Left lobe of liver (tissue), 2 donors: Measurements from ENCODE around the gene CALCOCO2. TPM values are rescaled to one million over a fixed set of nuclear protein-coding genes. Genes with fewer than 3 reads are reported as not detected.
A peak's percentile ranks its signal among the peaks of the same experiment; 100 is the strongest.
"Not testable (repeated sequence)": the region's sequence is repeated elsewhere in the genome, so short reads cannot be mapped to it uniquely, and the experiment has no call there.

Source experiments
- ATAC-seq: fragments of 200-7000 bp; cut with Tn5 transposase; one replicate; pipeline ENCODE4 v1.9.1; 2020; ENCODE audit warnings: mild to moderate bottlenecking, moderate library complexity
- DNase-seq: peaks from one replicate; pipeline ENCODE4 v3.0.0-alpha.2; 2020; ENCODE audit warnings: low spot score
- total RNA-seq: library from RNA; stranded (reverse); gene quantifications from one replicate; pipeline ENCODE4 v1.2.1, GENCODE V29; 2021
- donor health status: DM: no; HTN: no; CAD: no; lungs with moderate emphysema.
- donor health status: DM: no; HTN: yes; CAD: no.

CALCOCO2 gene, protein sequence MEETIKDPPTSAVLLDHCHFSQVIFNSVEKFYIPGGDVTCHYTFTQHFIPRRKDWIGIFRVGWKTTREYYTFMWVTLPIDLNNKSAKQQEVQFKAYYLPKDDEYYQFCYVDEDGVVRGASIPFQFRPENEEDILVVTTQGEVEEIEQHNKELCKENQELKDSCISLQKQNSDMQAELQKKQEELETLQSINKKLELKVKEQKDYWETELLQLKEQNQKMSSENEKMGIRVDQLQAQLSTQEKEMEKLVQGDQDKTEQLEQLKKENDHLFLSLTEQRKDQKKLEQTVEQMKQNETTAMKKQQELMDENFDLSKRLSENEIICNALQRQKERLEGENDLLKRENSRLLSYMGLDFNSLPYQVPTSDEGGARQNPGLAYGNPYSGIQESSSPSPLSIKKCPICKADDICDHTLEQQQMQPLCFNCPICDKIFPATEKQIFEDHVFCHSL
- 66.8 TPM for total RNA-seq

DNA sequence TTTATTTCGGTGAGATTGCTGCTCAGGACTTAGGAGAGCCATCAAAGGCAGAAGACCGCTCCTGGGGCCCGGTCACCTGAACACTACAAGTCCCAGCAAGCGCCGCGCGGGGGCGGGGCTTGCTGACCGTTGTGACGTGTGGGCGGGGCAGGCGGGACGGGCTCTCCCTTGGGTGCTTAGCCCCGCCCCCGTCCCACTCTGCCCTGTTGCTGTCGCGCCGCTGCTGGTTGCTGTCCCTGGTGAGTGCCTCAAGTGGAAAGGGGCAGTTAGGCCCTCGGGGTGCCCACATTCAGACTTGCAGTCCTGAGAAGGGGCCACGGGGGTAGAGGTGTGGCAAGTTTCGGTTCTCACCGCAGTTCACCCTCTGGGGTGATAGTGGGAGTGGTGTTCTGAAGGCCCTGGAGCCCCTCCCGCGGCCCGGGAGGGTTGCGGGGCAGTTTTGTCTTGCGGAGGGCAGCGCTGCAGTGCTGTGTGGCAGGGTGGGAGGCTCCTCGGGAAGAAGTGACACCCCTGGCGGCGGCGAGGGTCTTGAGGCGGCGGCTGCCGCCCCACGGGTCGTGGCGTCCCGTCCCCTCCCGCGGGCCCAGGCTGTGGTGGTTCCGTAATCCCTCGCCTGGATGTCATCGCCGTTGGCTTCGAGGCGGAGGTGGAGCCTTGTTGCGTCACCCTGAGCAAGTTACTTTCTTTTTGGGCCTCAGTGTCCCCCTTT is at the start of gene CALCOCO2:
CALCOCO2 (plus strand) TSS at position 196 of the 709 bp plus-strand sequence. CDS start 10,673 bp downstream, outside the sequence.
- peak; percentile 97 for ATAC-seq

DNA sequence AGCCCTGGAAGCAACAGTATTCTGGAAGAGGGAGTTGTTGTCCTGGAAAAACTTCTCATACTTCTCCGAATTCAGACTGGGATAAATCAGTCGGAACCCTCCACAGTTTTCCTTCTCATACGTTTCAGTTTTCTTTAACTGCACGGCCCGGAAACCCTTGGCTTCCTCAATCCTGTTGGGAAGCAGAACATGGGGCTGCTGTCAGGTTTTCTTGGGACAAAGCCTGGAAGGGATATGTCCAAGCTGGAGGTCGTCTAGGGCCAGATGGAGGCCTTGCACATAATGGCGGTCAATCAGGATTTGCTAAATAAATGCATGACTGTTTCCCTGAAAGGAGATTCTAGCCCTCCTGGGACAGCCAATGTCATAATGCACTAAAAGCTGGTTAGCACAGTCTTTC is 43.0 kb upstream of the CALCOCO2 start:
- no peak for DNase-seq
- ATAC-seq = no peak

More for the DNA sequence above, at the start of gene CALCOCO2:
- DNase-seq = peak; percentile 93

DNA sequence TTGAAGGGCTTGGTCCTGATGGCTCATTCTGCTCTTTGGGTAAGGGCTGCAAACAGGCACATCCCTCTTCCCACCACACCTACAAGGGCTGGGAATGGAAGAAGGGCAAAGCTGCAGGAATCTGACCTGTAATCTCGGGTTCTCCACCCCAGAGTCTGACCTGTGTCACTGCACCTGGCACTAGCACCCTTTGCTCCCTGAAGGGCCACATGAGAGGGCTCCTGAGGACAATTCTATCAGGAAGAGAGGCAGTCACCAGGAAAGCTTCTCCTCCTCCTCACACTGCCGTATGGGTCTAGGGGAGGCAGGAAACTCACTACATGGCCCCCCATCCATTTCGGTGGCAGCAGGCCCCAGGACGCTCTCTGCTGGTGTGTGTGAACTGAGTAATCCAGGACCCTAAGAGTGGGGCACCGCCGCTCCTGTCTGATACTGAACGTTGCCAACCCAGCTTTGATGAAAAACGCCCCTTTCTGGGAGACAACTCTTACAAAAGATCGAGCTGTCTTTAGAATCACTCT is 40.2 kb upstream of the CALCOCO2 start:
- peak; percentile 21 for ATAC-seq
- no peak for DNase-seq

DNA sequence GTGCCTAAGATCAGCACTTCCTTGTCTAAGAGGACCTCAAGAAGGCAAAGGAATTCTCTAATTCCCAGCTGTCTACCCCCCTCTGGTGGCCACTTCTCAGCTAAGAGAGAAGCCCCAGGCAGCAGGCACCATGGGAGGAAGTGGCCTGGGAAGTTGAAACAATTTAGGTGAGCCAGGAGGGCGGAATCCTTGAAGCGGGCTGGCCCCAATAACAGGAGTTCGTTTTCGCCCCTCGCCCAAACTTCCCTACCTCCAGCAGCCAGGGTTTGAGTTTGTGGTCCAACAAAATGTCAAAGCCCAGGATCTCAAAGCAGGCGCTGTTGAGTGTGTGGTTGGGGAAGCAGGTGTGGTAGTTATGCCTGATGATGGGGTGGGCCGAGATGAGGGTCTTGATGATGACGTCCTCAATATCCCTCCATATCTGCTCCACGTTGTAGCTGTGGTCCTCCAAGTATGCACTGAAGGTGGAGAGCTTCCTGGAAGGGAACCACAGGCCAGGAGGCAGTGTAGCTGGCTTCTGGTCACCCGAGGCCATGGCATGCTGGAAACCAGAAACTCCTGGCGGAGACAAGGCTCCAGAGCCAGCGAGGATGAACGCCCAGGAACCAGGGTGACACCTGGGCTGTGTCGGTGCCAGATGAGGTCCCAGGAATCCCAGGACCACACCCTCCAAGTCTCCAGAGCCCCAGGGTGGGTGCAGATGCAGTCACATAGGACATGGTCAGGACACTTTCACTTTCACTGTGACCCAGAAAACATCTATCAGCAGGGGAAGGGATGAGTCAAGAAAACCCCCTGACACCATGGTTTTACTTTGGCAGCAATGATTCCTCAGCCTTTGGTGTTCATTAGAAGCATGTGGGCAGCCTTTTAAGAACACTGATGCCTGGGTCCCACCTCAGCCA is 39.5 kb upstream of the CALCOCO2 start:
- ATAC-seq (peak; percentile 71), DNase-seq (peak; percentile 62)

DNA sequence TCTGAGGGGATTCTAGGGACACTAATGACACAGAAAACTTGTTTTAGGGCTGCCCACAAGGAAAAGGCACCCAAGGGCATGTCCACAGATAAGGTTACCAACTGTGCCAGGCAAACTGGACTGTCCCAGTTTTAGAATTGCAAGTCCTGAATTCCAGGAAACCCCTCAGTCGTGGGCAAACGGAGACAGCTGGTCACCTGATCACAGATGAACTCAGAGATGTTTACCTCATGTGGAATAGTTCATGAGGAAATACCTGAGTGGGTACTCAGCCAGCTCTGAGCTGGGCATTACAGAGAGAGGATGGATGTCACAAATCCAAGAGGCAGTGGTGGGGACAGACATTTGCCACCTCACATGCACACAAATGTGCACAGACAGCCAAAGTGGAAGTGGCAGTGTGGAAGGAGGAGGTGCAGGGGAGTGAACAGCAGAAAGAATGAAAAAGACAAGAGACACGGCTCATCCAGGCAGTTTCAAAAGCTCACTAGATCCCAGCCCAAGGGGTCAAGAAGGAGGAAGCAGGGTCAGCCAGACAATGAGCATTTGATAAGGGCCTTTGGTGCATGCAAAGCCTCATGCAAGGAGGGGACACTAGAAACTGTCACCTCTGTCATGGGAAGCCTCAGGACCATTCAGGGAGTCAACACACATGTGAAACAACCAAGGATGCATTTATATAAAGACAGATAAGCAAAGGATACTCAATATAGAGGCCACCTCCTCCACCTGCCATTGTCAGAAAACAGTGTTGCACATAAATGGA is 38.6 kb upstream of the CALCOCO2 start:
- ATAC-seq = no peak
- DNase-seq = no peak

DNA sequence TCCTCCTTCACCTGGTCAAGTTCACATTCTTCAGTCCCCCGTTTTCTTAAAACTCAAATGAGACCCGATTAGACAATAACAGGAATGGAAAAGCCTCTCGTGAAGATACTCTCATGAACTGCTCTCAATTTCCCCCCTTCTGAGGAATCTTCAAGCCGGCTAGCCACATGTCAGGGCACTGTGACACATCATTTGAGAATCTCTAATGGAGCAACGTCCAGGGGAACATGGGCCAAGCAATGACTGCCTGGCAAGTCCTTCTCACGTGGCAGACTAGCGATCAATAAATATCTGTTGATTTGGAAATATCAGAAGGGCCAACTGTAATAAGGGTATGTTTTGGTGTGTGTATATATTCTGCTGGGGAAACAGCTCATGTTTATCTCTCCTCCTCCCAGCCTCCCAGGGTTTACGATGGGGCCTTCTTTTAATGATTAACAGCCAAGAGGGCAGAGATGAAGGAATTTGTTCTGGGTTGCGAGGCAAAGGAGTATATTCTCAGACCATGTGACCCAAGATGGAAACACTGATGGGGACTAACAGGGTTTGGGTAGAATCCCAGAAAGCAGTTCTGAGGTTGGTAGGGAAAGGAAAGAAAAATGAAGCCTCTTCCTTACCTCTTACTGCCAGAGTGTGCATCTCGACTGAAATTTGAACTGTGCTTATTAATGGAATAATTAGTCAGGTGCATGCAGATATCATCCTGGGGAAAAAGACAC is 35.2 kb upstream of the CALCOCO2 start:
- ATAC-seq (peak; percentile 71), DNase-seq (no peak)

DNA sequence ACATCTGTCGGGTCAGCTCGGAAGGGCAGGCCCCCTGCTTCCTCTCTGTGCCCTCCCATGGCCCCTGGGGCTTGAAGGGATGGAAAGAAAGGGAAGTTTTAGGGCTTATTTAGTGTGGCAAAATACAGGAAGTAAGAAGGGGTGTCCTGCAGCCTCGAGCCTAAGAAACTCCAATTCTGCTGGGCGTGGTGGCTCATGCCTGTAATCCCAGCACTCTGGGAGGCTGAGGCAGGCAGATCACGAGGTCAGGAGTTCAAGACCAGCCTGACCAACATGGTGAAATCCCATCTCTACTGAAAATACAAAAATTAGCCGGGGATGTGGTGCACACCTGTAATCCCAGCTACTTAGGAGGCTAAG is 34.7 kb upstream of the CALCOCO2 start:
- not testable (repeated sequence) for ATAC-seq, DNase-seq

DNA sequence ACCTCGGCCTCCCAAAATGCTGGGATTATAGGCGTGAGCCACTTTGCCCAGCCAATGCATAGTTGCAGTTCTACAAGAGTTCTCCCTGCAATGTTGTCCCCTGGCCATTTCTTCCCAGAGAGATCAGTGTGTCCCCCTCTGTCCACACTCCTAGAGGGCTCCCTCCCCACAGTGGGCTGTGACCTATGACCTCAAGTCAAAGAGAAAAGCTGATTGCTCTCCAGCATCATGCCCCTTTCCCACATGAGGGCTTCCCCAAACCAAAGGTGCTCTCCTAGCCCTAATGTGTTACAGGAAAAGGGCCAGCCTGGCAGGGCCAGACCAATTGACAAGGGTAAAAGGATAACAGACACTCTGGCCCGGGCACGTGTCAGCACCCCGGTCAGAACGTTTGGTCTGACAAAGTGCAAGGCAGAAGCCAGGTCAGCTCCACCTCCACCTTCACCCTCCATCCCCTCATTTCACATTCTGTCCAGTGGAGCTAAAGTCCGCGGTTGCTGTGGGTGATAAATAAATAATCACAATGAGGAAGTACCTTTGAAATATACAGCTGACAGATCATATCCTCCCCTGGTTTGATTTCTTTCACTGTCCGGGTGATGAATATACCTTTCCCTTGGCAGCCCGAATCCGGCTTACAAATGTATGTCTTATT is 31.6 kb upstream of the CALCOCO2 start:
- DNase-seq (peak; percentile 81), ATAC-seq (peak; percentile 78)

DNA sequence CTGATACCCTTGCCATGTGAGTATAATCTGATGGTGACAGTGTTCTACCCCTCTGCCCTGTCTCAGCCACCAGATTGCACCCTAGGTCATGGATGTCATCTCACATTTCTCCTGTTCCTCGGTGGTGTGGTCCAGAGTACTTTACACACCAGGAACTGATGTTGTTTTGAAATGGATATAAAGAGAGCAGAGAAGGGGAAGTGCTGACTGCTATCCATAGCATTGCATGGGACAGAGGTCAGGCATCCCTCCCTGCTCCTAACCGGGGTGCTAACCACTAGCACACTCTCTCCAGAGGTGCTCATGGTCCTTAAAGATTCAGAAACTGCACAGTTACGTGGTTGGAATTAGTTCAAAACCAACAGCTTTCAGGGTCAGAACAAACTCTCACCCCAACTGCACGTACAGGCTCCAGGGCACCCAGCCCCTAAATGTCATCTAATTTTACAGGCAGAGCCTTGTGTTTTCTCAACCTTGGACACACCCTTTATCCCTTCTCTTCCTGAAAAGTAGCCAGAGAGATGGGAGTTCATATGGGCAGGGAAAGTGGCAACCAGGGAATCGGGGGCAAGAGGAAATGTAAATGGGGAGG is 30.1 kb upstream of the CALCOCO2 start:
- ATAC-seq = no peak
- no peak for DNase-seq

DNA sequence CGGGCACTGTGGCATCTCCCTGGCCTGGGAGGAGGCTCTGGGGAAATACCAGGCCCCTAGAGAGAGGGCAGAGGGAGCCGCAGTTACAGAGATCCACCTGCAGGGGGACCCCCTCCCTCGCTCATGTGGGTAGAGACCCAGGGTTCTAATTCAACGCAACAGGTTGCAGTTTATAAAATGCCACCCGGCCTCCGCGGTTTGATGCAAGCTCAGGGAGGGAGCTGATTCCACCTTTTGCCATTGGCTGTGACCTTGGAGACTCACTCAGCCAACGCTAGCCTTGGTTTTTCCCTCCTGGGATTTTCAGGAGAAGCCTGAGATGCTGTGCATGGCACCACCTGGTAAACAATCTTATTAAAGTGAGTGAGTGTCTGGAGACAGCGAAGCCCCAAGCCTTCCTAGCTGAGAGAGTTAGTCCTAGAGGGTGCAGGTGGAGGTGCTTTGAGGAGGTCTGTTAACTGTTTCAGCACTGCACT is 25.9 kb upstream of the CALCOCO2 start:
- peak; percentile 93 for ATAC-seq
- DNase-seq = peak; percentile 66

DNA sequence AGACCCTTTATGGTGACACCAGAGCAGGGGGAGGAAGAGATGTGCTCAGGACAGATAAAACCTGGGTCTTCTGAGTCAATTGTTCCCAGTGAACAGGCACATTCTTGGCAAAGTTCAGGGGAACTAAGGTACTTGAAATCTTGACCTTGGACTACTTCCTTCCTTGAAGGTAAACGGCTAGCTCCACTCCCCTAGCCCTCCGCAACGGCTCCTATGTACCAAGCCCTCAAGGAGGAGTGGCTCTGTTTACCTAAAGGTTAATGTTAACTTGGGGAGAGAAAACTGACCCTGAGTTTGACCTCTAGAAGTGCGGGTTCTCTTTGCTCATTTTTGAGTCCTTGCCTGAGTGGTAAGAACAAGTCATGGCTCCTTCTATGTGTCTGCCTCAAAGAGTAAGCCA is 21.7 kb upstream of the CALCOCO2 start:
- DNase-seq = no peak
- peak; percentile 37 for ATAC-seq

DNA sequence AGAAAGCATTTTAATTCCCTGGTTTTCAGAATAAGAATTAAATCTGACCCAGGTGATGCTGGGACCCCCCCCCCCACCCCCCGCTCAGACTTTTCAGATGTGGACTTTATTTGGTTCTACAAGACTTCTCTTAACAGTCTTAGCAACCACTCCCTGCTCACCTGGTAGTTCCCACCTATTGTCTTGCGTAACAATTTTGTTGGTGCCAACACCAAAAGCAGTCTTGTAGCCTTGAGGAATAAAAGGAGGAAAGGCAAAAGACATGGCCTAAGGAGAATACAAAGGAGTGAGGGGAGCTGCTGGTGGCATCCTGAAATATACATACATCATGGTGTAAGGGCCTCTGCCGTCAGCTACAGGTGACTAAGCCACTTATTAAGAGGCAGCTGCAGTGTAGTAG is 18.8 kb upstream of the CALCOCO2 start:
- no peak for ATAC-seq
- no peak for DNase-seq

DNA sequence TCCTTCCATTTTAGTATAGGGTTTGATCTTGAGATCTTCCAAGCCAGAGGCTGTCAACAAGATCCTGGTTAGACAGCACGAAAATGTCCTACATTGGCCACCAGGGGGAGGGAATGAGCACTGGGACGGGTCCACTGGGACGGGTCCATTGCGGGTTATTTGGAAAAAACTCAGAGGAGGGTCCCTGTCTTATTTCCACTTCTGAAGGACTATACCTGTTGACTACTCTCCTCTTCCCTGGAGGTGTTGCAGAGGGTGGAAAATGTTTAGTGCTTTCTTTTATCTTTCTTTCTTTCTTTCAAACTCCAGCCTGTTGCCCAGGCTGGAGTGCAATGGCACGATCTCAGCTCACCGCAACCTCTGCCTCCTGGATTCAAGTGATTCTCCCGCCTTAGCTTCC is 16.3 kb upstream of the CALCOCO2 start:
- ATAC-seq = peak; percentile 74
- DNase-seq = no peak

DNA sequence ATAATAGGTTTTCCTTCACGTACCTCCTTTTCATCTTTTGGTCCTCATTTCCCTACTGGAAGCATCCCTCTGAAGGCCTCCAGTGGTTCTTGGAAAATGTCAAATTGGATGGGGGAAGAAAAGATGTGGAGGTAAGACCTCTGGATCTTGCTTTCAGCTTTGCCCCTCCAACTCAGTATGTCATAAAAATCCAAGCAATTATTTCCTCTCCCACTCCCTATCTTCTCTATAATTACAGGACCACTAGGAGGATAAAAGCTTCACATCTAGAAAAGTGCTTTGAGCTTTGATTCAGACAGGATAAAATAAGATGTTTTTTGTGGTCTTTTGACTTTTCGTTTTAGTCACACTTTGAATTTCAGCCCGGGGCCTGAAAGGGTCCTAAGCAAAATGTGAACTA is 15.5 kb upstream of the CALCOCO2 start:
- no peak for DNase-seq
- ATAC-seq = no peak

DNA sequence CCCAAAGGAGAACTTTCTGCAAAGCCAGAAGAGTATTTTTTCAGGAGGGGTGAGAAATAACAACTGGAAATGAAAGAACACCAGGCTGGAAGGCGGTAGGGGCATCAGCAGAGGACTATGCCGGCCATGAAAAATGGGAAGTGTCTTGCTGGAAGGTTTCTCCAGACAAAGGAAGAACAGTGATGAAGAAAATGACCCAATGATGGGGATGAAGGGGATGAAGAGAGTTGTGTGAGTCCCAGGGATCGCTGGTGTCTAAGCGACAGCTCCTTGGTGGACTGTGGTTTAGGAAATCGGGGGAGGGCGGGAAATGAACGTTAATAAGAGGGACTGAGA is 14.4 kb upstream of the CALCOCO2 start:
- ATAC-seq = no peak
- DNase-seq = no peak

DNA sequence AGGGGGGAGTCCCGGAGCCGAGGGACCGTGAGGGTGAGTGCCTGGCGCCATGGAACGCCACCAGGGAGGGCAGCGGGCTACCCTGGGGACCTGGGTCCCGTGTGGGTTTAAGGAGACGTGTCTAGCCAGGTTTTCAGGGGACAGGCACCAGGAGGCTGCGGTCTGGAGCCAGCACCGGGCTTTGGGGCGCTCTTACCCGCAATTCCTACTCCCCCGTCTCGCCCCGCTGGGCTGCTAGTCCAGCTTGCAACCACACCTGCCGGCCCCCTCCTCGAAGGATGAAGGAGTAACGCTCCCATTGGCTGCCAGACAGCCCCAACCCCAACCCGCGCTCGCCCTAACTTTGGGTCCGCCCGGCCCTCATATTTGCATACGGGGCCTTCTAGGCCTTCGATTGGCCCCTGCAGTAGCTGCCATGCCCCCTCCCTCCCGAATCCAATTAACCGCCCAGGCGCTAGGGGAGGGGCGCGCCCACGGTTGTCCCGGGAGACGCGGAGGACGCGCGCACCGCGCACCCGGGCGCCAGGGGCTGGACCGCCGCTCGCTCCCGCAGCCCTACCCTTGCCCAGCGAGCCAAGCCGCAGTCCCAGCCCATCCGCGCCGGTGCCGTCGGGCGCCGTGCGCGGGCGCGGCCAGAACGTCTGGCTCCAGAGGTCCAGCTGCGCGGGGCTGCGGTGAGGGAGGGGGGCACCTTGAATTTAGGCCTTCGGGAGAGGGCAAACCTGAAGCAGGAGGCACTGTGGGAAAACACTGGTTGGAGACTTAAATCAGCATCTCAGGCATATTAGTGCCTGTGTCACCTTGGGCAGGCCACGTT is 13.9 kb upstream of the CALCOCO2 start, which contains the start of gene TTLL6:
TTLL6 (minus strand) TSS at position 456 of the 817 bp plus-strand sequence; CDS start at position 299, 157 bp downstream.
- DNase-seq = peak; percentile 78
- peak; percentile 94 for ATAC-seq

DNA sequence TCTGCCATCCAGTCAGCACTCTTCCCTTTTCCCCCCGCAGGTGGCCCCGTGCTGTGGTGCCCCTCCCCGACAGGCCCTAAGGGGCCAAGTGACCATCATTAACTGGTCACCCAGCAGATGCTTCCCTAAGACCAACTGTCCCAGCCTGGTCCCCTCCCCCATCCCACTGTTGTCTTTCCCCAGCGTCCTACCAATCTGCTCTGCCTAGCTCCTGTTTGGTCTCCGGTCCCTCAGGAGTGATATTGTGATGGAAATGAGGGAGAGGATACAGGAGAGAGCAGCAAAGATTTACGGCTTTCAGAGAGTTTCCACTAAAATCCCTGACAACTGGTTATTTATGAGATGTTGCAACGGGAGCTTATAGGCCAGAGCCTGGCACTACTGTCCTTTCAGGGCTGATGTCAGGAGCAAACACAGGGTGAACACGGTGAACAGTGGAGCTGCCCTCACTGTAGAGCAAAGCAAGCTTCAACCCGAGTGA is 12.4 kb upstream of the CALCOCO2 start:
- ATAC-seq (peak; percentile 51), DNase-seq (no peak)
